HG03175 (cell line): ENCODE results near the gene OR5D14.

Experiments used
- ATAC-seq: cut with Tn5 transposase; IDR thresholded peaks from one replicate; pipeline ENCODE4 v1.9.1; 2021; ENCODE audit warnings: mild to moderate bottlenecking, moderate library complexity; ENCODE audit not compliant: unreplicated experiment

The OR5D14 gene

GRCh38 chr11:55795256-55795655 is at the start of gene OR5D14:
OR5D14 (plus strand) TSS chr11:55795556; CDS start chr11:55795556, 0 bp downstream.
- ATAC-seq, result no peak

- no peak for ATAC-seq
Measured at GRCh38 chr11:55773138-55773537, 22.2 kb upstream of the OR5D14 start, which contains the start of gene OR5D13. OR5D13 (plus strand) TSS chr11:55773438; CDS start chr11:55773438, 0 bp downstream.

- ATAC-seq, result no peak
Measured at GRCh38 chr11:55791606-55792005, 3.8 kb upstream of the OR5D14 start.

GRCh38 chr11:55793321-55793720 is 2.0 kb upstream of the OR5D14 start:
- no peak for ATAC-seq

- no peak for ATAC-seq
Measured at GRCh38 chr11:55806248-55806647, 10.9 kb downstream of the OR5D14 start.

- ATAC-seq, result no peak
Measured at GRCh38 chr11:55811067-55811466, 15.7 kb downstream of the OR5D14 start, which contains the start of gene OR5L1. OR5L1 (plus strand) TSS chr11:55811367; CDS start chr11:55811467, 100 bp downstream.

GRCh38 chr11:55819330-55819729 is 24.0 kb downstream of the OR5D14 start, which contains the start of gene OR5D18:
OR5D18 (plus strand) TSS chr11:55819630; CDS start chr11:55819630, 0 bp downstream.
- ATAC-seq, result no peak

- no peak for ATAC-seq
Measured at GRCh38 chr11:55826919-55827318, 31.6 kb downstream of the OR5D14 start, which contains the start of gene OR5L2. OR5L2 (plus strand) TSS chr11:55827219; CDS start chr11:55827219, 0 bp downstream.

GRCh38 chr11:55838452-55838851 is 43.1 kb downstream of the OR5D14 start, which contains the start of gene OR5D16:
OR5D16 (plus strand) TSS chr11:55838752; CDS start chr11:55838752, 0 bp downstream.
- no peak for ATAC-seq
